ENCODE measurements around the gene PLCB1.

DNA sequence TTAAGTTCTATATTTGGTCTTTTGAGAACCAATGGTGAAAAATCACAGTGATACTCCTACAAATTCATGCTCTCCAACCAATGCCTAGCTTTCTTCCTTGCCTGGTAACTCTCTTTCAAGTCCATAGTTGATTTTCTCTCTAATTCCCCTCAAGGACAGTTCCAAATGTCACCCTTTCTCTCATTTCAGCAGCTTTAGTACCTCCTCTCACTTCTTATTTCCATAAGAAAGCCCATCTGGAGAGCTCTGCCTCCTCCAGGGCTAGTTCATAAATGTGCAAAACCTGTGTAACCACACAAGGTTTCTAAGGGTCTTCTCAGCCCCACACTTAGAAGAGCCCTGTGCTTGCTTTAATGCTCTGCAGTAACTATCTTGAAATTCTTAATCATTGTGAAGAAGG lies 781.4 kb downstream of the PLCB1 start:
- TF ChIP-seq, protein P1, sequence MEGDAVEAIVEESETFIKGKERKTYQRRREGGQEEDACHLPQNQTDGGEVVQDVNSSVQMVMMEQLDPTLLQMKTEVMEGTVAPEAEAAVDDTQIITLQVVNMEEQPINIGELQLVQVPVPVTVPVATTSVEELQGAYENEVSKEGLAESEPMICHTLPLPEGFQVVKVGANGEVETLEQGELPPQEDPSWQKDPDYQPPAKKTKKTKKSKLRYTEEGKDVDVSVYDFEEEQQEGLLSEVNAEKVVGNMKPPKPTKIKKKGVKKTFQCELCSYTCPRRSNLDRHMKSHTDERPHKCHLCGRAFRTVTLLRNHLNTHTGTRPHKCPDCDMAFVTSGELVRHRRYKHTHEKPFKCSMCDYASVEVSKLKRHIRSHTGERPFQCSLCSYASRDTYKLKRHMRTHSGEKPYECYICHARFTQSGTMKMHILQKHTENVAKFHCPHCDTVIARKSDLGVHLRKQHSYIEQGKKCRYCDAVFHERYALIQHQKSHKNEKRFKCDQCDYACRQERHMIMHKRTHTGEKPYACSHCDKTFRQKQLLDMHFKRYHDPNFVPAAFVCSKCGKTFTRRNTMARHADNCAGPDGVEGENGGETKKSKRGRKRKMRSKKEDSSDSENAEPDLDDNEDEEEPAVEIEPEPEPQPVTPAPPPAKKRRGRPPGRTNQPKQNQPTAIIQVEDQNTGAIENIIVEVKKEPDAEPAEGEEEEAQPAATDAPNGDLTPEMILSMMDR (IDR thresholded peaks at IDR 0.05; ENCODE audit: borderline replicate concordance, extremely low read depth, low read length, poor library complexity, severe bottlenecking), result no peak
- TF ChIP-seq EZH2 (IDR thresholded peaks at IDR 0.05; ENCODE audit: borderline replicate concordance, low read depth, low read length, severe bottlenecking), result no peak
